HG02642 (cell line): Measurements from ENCODE around the gene ATP2B2.

Experiments
- ATAC-seq: cut with Tn5 transposase; IDR thresholded peaks from one replicate; pipeline ENCODE4 v1.9.1; 2021; ENCODE audit warnings: mild to moderate bottlenecking; ENCODE audit not compliant: unreplicated experiment, poor library complexity

ATP2B2 gene

DNA sequence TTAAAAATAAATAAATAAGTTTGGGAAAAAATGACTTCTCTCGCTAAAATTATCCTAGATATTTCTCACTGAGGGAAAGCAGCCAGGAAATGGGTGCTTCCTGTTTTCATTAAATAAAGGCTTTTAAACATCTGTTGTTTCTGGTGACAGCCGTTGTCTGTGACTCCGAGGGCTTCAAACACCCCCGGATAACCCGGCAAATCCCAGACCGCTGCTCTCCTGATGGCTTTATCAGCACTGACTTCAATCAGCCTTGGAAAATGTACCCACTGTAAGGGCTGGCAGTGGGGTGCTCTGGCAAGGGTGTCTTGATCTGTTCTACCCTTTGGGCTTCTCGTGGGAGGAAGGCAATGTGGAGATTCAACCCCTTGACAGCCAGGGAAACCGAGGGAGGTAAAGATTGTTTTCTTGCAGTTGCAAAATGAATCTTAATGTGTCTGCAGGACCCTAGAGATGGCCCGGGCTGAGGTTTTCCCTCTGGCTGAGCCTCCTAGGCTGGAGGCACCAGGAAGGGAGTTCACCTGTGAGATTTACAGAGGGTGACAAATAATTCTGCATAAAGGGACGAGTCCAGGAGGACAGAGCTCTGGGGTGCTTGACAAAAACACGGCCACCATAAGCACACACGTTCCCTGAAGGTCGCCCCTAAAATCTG lies 150.9 kb downstream of the ATP2B2 start:
- no peak for ATAC-seq

DNA sequence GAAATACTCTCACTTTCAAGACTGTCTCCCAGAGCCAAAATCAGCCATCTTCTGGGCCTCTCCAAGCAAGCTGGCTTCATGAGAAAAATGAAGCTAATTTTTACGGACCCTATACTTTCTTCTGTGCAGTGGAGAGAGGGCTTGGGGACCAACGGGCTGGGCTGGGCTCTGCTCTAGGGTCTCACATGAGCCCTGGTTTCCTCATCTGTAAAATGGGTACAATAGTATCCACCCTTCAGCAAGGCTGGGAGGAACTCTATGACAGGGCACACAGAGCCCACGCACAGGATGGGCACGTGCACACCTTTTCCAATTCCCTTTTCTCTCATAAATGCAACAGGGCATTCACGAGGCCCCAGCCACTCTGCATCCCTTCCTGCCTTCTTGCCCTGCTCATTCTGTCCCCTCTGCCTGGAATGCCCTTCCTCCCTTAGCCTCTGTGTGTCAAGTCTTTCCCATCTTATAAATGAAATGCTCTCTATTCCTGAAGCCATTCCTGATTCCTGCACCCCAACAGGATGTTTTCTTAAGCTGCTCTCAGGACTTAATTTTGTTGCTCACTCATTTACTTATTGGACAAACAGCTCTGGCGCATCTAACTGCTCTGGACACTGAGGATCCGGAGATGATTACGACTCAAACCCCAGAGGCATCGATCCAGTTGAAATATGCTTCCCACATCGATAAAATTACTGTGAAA lies 151.6 kb downstream of the ATP2B2 start:
- ATAC-seq: no peak

DNA sequence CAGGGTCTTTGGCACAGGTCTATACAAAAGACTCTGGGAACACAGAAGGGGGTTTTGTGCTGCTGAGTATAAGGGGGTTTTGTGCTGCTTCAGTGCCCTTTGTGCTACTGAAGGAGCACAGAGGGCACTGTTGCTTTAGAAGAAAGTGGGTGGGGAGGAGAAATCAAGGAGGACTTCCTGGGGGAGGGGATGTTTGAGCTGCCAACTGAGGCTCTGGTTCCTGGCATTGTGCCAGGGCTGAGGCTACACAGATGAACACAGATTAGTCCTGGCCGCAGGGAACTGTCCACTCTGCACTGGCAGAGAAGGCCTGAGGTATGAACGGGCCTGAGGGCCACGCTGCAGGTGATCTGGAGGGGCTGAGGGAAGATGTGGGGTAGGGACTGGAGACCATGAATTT lies 152.2 kb downstream of the ATP2B2 start:
- ATAC-seq: no peak

DNA sequence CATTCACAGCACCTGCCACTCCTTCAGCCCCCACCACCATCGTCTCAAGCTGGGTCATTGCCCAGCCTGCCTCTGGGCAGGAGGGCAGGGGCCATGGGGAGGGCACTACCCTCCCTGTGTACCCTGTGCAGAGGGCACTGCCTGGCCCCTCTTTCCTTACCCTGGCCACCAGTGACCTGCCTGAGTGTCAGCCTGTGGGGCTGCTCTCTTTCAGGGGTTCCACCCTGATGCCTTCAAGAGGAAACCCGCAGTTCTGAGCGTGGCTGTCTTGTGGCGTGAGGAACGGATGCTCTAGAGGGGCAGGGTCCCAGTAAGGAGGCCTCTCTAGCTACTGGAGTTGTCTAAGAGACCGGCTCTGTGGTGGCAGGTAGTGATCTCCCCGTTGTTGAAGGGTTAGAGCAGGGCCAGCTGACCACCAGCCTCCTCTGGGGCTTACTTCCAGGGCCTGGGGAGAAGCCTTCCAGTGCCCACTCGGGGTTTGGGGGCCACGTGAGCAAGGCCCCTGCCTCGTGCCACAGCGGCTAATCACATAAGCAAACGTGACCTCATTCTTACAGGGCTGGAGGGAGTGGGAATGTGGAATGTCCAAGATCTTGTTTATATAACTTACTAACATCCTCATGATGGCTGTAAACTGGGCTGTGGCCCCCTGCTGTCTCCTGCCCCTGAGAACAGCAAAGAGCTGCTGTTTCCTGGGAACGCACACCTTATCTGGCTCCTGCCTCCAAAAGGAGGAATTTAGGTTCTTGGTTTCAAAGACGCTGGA lies 153.1 kb downstream of the ATP2B2 start:
- ATAC-seq: no peak

DNA sequence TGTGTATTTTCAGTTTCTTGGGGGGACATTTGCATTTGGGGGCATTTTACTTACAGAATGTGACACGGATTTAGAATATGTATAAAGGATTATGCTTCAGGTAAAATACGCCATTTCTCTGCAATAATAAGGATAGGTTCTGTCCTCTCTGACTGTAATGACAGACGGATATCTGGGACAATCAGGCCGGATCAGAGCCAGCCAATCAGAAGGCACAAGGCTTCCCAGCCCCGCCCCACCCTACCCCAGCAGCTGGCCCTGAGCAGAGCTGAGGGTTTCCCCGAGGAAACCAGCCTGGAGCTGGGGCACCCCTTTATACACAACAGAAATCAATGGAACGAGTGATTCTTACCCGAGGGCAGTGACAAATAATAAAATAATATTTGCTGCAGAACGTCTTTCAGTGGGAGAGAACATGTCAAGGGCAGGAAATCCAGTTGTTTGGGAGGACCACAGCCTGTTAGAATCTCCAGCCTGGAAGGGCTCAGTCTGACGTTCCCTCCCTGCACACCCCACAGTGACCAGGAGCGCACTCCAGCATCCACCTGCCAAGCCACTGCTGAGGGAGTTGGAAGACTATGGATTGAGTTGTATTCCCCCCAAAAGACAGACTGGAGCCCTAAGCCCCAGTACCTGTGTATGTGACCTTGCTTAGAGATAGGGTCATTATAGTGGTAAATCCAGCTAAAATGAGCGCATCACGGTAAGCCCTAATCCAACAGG lies 154.2 kb downstream of the ATP2B2 start:
- no peak for ATAC-seq

DNA sequence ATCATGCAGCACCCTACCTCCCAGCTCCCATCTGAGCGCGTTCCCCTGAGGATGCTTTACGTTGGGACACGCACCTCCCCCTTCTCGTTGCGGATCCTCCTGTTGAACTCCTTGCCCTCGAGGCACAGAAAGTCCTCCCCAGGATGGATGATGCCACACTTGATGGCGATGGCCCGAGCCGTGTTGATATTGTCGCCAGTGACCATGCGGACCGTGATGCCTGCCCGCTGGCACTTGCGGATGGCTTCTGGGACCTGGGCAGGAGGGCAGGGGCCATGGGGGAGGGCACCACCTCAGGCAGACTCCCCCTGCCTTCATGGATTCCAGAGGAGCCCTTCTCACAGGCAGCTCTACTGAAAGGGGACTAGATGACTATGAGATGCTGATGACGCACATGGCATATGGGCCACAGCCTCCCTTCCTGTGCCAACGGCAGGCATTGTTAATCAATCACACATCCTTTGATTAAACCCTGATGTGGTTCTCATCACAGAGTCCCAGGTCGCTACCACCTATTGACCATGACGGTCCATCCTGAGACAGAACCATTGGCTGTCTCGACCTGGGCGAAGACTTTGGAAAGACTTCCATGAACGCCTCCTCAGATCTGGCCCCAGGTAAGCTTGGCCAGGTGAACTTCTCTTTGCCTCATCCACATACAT lies 154.9 kb downstream of the ATP2B2 start:
- no peak for ATAC-seq

DNA sequence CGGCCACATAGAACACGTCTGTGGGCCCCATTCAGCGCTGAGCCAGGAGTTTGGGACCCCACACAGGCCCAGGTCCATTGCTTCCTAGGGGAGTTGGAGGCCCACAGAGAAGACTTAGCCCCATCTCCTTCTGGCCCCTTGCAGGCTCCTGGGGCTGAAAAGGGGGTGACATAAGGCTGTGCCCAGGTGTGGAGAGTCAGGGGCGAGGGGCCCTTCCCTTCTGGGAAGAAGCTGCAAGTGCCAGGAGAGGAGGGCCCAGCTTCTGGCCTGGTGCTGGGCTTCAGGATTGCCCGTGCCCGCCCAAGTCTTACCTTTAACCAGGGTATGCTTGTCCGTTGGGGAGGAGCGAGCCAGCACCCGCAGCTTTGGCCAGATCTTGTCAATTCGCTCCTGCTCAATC lies 155.6 kb downstream of the ATP2B2 start:
- no peak for ATAC-seq

DNA sequence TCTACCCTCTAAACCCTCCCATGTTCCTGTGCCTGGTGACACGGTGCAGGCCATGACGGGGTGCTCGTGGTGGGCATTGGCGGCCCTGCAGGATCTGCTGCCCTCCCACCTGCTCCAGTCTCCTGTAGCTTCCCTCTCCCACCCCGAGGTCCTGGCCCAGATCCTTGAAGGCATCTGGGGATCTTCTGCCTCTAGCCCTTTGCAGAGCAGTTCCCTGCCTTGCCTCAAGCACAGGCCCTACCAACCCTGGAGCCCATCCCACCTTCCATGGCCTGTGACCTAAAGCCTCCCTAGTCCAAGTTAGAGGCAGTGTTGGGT lies 157.0 kb downstream of the ATP2B2 start:
- ATAC-seq: no peak

DNA sequence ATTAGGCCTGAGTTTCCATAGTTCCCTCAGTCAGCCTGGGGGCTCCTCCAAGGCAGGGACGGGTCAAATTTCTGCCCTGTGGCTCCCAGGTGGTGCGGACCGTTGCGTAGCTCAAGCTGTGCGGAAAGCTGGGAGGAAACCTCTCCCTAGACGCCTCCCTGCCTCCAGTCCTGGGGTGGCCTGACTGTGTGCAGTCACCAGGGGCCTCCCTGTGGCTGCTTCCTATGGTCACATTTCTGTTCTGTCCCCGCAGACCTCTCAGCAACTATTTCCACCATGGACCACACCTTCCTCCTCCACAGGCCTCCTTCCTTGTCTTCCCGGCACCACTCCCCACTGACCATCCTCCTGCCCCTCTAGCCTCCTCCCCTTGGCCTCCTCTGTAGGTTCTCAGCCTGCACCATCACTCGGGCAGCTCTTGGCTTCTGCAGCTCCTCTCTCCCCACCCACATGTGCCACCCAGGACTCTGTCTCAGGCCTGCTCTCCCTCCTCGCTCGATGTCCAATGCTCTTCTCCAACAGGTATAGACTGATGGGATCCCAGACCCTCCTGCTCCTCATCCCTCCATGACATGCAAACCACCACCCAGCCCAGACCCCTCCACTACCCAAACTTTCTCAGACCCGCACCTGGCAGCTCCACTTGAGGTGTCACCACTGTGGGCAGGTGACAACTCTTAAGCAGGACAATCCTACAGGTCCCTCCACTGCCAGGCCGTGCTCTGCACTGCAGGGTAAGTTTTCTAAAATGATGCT lies 157.6 kb downstream of the ATP2B2 start:
- no peak for ATAC-seq

DNA sequence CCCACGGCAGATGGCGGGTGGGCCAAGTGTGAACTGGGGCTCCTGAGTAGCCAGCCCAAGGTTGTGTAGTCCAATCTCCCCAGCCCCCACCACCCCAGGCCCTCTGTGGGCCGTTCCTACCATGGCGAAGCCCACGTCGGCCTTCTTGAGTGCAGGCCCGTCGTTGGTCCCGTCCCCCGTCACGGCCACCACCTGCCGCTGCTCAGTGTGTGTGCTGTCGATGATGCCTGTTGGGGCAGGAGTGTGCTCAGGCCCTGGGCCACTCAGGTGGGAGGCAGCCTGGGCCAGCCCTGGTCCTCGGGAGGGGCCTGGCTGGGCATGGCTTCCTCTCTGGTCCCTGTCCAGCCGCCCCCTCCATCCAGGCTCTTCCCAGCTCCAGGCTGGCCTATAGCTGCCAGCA lies 159.5 kb downstream of the ATP2B2 start:
- no peak for ATAC-seq

DNA sequence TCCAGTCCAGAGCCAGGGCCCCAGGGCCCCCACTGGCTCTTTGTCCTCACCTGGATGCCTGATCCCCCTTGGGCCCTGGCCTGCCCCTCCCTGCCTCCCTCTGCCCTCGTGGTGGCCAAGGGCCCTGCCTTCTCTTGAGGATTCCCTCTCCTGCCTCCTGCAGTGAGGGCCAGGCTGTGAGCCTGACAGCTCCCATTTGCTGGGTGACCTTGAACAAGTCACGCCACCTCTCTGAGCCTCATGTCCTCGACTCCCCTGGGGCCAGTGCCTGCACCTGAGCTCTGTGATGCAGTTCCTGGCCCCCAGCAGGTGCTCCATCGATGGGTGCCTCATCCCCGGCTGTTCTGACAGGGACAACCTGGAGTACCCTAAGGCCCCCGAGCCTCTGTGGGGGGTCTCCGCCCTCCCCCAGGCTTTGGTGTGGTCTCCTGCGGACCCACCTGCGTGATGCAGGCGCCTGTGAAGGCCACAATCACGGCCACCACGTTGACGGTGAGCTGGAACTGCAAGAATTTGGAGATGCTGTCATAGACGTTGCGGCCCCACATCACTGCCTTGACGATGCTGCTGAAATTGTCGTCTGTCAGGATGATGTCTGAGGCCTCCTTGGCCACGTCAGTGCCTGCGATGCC lies 160.3 kb downstream of the ATP2B2 start:
- no peak for ATAC-seq

DNA sequence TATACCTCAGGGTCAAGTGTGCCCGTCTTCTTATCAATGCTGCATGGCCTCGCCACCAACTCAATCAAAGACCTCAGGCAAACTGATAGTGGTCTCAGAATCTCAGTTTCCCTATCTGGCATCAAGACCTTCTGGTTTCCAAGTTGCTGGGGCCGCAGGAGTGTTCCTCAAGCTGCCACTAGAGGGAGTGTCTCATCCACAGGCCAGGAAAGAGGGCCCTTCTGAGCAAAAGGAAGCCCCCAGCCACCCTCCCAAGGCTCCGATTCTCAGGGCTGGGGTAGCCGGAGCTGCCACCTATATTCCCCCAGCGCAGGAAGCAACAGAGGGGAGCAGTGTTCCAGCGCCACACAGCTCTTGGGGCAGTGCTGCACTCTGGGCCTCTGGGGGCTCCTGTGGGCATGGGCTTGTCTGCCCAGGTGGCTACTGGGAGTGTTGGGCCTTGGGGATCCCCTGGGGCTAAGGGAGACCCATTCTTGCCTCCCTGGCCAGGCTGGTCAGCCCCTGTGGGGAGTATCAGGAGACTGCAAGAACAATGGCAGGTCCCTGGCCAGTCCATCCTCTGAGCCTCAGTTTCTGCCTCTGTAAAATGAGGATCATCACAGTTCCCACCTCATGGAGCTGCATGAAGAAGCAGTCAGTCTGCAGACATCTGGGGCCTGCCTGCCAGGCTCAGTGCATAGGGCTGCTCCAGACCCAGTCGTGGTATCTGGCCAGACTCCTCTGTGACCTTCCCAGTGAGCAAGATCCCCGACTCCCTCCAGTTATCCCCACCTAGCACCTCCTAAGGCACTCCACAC lies 161.0 kb downstream of the ATP2B2 start:
- peak; percentile 45 for ATAC-seq

DNA sequence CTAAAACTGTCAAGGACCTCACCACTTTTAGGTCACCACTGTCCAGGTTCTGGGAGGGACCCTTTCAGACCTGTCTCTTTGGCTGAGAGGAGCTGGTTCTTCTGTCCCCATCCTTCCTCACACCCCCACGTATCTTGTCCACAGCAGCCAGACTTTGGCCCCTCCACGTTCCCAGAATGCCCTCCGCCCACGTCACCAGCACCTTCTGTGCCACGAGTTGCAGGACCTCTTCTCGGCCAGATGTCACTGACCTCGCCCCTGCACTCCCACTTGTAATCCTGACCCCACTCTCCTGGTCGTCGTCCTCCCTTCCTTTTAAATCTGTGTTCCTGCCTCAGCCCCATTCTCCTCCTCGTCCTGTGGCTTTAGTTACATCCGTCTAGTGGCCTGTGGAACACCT lies 161.9 kb downstream of the ATP2B2 start:
- ATAC-seq: no peak

DNA sequence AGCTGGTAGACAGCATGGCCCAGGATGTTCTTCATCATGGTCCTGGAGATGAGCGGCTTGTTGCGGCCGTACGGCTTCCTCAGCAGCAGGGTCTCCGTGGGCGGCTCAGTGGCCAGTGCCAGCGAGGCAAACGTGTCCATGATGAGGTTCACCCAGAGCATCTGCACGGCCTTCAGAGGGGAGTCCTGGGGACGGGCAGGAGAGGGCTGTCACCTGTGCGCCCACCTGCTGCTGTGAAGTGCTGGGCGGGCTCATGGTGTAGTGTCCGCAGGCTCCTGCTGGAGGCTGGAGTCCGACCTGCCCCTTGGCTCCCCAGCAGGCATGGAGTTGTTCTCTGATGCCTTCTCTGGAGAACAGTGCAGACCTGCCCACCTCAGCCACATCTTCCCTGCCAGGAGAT lies 162.6 kb downstream of the ATP2B2 start:
- no peak for ATAC-seq

DNA sequence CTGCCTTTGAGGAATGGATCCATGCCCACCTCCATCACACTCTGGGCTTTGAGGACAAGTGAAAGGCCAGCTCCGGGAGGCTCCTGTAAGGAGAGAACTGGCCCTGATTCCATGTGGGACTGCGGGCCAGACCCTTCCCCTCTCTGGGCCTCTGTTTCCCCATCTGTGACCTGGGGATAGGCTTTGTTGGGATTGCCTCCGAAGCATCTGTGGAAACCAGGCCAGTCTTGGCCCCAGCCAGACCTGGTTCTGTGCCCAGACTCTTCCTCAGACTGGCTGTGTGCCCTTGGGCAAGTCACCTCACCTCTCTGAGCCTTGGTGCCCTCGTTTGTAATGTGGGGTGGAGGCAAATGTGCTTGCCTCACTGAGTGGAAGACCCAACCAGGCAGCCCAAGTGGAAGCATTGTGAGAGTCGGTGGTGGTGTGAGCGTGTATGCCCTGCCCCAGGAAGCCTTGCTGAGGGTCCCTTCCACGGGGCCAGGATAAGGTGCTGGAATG lies 163.4 kb downstream of the ATP2B2 start:
- ATAC-seq: no peak

DNA sequence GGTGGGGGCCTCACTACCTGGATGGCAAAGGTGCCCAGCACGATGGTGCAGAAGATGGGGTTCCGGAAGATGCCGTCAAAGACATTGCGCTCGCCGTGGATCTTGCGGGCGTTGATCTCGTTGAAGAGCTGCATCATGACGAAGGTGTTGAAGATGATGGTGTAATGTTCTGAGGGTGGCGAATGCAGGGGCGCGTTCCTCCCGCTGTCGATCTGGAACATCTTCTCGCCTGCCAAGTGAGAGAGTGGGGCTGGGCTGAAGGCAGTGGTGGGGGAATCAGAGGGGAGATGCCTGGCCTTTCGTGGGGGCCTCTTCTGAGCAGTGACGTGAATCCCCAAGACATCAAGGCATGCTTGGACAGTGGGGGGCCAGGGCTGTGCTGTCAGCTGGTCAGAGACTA lies 164.9 kb downstream of the ATP2B2 start:
- ATAC-seq: no peak

DNA sequence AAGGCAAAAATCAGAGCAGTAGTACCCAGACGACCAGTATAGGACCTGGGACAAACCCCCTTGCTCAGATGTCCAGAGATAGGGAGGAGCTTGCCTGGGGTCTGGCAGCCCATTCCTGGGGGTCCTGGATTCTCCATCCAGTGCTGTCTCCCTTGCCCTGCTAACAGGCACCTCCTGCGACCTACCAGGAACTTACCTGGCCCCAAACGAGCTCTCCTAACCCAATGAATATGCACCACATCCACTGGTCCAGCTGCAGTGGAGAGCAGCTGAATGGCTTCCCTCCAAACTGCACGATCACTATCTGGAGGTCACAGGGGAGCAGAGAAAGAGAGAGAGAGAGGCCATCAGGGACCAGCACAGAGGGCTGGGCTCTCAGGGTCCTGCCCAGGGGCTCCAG lies 165.3 kb downstream of the ATP2B2 start:
- no peak for ATAC-seq

DNA sequence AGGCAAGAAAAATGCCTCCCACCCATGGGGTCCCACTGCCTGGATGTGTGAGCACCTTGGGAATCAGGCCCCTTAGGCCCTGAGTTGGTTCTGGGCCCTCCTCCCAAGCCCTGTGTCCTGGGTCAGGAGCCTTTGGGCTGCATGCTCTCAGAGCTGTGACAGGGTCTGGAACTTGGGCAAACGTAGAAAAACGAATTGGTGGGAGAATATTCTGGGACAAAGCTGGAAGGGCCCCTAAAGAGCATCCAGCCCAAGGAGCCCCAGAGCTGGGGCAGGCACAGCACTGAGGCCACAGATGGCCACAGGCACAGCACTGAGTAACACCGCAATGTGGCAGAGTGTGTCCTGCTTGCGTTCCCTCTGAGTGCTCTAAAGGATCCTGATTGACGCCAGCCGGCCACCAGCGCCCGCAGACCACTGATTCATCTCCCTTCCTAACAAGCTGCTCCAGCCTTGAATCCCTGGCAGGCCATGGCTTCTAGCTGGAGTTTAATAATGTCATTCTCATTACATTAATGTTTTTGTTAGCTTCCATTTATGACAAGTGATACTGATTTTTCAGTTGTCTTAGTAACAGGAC lies 165.9 kb downstream of the ATP2B2 start:
- ATAC-seq: no peak
